ENCODE results near the gene BORCS5. TPM values are rescaled to one million over a fixed set of nuclear protein-coding genes. Genes with fewer than 3 reads are reported as not detected.

BORCS5 gene
- total RNA-seq, 4 donors from 2014 or later: 0.51 to 87.1 (median 17.9) TPM

- Histone ChIP-seq H3K36me3 (no peaks in the 10 kb centered on the region), H3K9me3 (no peaks in the 10 kb centered on the region), H3K27me3 (no peaks in the 10 kb centered on the region), H3K27ac (no peak overlapping the region), H3K4me1 (no peaks in the 10 kb centered on the region), H3K4me3 (no peak overlapping the region)
- no peak for TF ChIP-seq POLR2A (IDR thresholded peaks at IDR 0.05)
- TF ChIP-seq, protein P1, sequence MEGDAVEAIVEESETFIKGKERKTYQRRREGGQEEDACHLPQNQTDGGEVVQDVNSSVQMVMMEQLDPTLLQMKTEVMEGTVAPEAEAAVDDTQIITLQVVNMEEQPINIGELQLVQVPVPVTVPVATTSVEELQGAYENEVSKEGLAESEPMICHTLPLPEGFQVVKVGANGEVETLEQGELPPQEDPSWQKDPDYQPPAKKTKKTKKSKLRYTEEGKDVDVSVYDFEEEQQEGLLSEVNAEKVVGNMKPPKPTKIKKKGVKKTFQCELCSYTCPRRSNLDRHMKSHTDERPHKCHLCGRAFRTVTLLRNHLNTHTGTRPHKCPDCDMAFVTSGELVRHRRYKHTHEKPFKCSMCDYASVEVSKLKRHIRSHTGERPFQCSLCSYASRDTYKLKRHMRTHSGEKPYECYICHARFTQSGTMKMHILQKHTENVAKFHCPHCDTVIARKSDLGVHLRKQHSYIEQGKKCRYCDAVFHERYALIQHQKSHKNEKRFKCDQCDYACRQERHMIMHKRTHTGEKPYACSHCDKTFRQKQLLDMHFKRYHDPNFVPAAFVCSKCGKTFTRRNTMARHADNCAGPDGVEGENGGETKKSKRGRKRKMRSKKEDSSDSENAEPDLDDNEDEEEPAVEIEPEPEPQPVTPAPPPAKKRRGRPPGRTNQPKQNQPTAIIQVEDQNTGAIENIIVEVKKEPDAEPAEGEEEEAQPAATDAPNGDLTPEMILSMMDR (IDR thresholded peaks at IDR 0.05): no peak
- intact Hi-C loops (cut with DNase I; ENCODE audit: low total_unique reads): no loop called here
- DNase-seq: no peak
Observed at GRCh38 chr12:12513416-12514006, 156.6 kb downstream of the BORCS5 start.

GRCh38 chr12:12518464-12518845 is 161.6 kb downstream of the BORCS5 start:
- no peaks in the 10 kb centered on the region for H3K4me1 ChIP-seq
- DNase-seq: no peak
- H3K27ac ChIP-seq: no peak overlapping the region
- TF ChIP-seq, protein P1 (IDR thresholded peaks at IDR 0.05): no peak
- no peak for TF ChIP-seq POLR2A (IDR thresholded peaks at IDR 0.05)
- H3K27me3 ChIP-seq: no peaks in the 10 kb centered on the region
- intact Hi-C loops (cut with DNase I; ENCODE audit: low total_unique reads): no loop called here
- H3K4me3 ChIP-seq: no peak overlapping the region
- H3K36me3 ChIP-seq: no peaks in the 10 kb centered on the region
- H3K9me3 ChIP-seq: no peaks in the 10 kb centered on the region

DNA sequence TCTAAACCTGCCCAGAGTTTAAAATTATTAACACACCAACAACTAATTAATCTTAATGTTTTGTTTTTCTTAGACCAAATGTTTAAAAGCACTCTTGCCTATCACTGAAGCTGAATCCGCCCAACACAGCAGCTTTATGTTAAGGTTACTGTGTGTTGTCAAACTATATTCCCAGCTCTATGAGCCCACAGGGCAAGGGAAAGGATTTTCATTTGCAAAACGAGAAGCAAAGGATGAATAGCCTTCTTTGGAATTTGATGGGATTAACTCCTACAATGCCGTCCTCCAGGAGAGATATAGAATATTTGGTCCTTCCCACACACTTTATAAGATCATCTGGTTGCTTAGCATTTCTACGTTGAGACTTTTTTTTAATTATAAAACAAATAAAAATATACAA is 162.0 kb downstream of the BORCS5 start:
- TF ChIP-seq, protein P1 (IDR thresholded peaks at IDR 0.05): no peak
- TF ChIP-seq POLR2A (IDR thresholded peaks at IDR 0.05): no peak
- Histone ChIP-seq H3K36me3 (no peaks in the 10 kb centered on the region), H3K9me3 (no peaks in the 10 kb centered on the region), H3K4me3 (no peak overlapping the region), H3K27ac (no peak overlapping the region), H3K4me1 (no peaks in the 10 kb centered on the region), H3K27me3 (no peaks in the 10 kb centered on the region)
- no peak for DNase-seq
- intact Hi-C loops (cut with DNase I; ENCODE audit: low total_unique reads): no loop called here

Other genes with a start within 250 kb of the BORCS5 start
- gene LRP6, start 90.0 kb upstream of the BORCS5 start, total RNA-seq: 100 to 1,000 TPM in 1 of 4 donors, 10 to 100 TPM in 3; 18.7 to 141 (median 50.1) TPM
- gene MANSC1, start 6.8 kb upstream of the BORCS5 start, total RNA-seq: 10 to 100 TPM in 2 of 4 donors, 1 to 10 TPM in 2; 5.1 to 34.4 (median 16.9) TPM
- gene DUSP16, start 205.8 kb downstream of the BORCS5 start, total RNA-seq: 10 to 100 TPM; 20.5 to 46.0 (median 35.5) TPM

Measured in uterus (tissue), 4 donors.